Measurements from ENCODE around the gene KCNMA1.

DNA sequence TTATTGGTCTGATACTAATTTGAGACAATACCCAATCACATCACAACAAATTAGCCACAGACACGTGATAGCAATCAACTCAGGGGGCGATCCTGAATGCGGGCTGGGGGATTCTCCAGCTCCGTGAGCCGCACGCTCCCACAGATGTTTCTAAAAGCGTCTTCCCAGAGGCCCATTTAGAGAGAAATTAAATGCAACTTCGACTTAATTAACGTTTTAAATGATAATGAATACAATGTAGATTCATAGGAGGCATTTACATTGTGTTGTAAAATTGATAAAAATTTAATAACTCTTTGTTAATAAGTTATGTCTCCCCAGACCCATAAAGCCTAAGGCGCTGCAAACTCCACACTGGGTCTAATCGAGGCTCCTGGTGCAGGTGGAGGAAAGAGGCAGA lies 642.6 kb downstream of the KCNMA1 start:
- TF ChIP-seq, protein P1, sequence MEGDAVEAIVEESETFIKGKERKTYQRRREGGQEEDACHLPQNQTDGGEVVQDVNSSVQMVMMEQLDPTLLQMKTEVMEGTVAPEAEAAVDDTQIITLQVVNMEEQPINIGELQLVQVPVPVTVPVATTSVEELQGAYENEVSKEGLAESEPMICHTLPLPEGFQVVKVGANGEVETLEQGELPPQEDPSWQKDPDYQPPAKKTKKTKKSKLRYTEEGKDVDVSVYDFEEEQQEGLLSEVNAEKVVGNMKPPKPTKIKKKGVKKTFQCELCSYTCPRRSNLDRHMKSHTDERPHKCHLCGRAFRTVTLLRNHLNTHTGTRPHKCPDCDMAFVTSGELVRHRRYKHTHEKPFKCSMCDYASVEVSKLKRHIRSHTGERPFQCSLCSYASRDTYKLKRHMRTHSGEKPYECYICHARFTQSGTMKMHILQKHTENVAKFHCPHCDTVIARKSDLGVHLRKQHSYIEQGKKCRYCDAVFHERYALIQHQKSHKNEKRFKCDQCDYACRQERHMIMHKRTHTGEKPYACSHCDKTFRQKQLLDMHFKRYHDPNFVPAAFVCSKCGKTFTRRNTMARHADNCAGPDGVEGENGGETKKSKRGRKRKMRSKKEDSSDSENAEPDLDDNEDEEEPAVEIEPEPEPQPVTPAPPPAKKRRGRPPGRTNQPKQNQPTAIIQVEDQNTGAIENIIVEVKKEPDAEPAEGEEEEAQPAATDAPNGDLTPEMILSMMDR (IDR thresholded peaks at IDR 0.05) = no peak
- TF ChIP-seq EZH2phosphoT487 (IDR thresholded peaks at IDR 0.05; ENCODE audit: borderline replicate concordance, low read depth) (no peak), FOXM1 (IDR thresholded peaks at IDR 0.05; ENCODE audit: low read depth) (no peak), JUND (IDR thresholded peaks at IDR 0.05) (no peak), SIN3A (IDR thresholded peaks at IDR 0.05; ENCODE audit: borderline replicate concordance, low read depth, low read length) (no peak), MXI1 (IDR thresholded peaks at IDR 0.05; ENCODE audit: low read depth, low read length) (no peak), GABPA (IDR thresholded peaks at IDR 0.05; ENCODE audit: low read depth) (no peak), EP300 (IDR thresholded peaks at IDR 0.05; ENCODE audit: borderline replicate concordance in 1 of 2, low read depth in 1 of 2, low read length in 1 of 2) (no peak), CHD2 (IDR thresholded peaks at IDR 0.05; ENCODE audit: low read length, partially characterized antibody) (no peak), FOXJ3 (CRISPR knock-in tag; IDR thresholded peaks at IDR 0.05) (no peak)
- TF ChIP-seq, protein P2, sequence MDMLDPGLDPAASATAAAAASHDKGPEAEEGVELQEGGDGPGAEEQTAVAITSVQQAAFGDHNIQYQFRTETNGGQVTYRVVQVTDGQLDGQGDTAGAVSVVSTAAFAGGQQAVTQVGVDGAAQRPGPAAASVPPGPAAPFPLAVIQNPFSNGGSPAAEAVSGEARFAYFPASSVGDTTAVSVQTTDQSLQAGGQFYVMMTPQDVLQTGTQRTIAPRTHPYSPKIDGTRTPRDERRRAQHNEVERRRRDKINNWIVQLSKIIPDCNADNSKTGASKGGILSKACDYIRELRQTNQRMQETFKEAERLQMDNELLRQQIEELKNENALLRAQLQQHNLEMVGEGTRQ (IDR thresholded peaks at IDR 0.05; ENCODE audit: borderline replicate concordance, low read depth, low read length) = no peak
- TF ChIP-seq, protein P3, sequence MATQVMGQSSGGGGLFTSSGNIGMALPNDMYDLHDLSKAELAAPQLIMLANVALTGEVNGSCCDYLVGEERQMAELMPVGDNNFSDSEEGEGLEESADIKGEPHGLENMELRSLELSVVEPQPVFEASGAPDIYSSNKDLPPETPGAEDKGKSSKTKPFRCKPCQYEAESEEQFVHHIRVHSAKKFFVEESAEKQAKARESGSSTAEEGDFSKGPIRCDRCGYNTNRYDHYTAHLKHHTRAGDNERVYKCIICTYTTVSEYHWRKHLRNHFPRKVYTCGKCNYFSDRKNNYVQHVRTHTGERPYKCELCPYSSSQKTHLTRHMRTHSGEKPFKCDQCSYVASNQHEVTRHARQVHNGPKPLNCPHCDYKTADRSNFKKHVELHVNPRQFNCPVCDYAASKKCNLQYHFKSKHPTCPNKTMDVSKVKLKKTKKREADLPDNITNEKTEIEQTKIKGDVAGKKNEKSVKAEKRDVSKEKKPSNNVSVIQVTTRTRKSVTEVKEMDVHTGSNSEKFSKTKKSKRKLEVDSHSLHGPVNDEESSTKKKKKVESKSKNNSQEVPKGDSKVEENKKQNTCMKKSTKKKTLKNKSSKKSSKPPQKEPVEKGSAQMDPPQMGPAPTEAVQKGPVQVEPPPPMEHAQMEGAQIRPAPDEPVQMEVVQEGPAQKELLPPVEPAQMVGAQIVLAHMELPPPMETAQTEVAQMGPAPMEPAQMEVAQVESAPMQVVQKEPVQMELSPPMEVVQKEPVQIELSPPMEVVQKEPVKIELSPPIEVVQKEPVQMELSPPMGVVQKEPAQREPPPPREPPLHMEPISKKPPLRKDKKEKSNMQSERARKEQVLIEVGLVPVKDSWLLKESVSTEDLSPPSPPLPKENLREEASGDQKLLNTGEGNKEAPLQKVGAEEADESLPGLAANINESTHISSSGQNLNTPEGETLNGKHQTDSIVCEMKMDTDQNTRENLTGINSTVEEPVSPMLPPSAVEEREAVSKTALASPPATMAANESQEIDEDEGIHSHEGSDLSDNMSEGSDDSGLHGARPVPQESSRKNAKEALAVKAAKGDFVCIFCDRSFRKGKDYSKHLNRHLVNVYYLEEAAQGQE (IDR thresholded peaks at IDR 0.05; ENCODE audit: low read depth, low read length) = no peak

All from SK-N-SH (cell line).